Breast epithelium (tissue), 4 donors: ENCODE data around the gene RHOXF1. TPM values are rescaled to one million over a fixed set of nuclear protein-coding genes. Genes with fewer than 3 reads are reported as not detected.
"Not testable (repeated sequence)": the region's sequence is repeated elsewhere in the genome, so short reads cannot be mapped to it uniquely, and the experiment has no call there.

Experiments used
- DNase-seq, 2 donors: peaks; one replicate each; pipeline ENCODE4 v3.0.0-alpha.2; 2019; ENCODE audit warnings: low spot score in 2 of 2
- H3K27ac ChIP-seq, 2 donors: fragments of 200-600 bp; sonication (generic) in 1 of 2; one replicate each; pipeline ENCODE4 v1.5.1; 2016 to 2019; ENCODE audit warnings: mild to moderate bottlenecking in 1 of 2
- H3K27me3 ChIP-seq, 2 donors: fragments of 200-600 bp; sonication (generic) in 1 of 2; one replicate each; pipeline versions ENCODE4 v1.5.1 to v1.6.0; 2017 to 2019; ENCODE audit warnings: control low read depth in 1 of 2, mild to moderate bottlenecking in 1 of 2
- H3K36me3 ChIP-seq: fragments of 200-600 bp; one replicate; pipeline ENCODE4 v1.5.1; 2019
- H3K4me1 ChIP-seq, 2 donors: fragments of 200-600 bp; sonication (generic); one replicate each; pipeline ENCODE4 v1.5.1; 2016 to 2019; ENCODE audit warnings: control low read depth in 1 of 2
- H3K4me3 ChIP-seq, 3 donors: fragments of 200-600 bp; sonication (generic); 1 replicate in 2 of 3; 2 replicates in 1 of 3; pipeline ENCODE4 v1.5.1; 2016 to 2019; ENCODE audit warnings: mild to moderate bottlenecking in 3 of 3, moderate library complexity in 2 of 3
- H3K9me3 ChIP-seq, 2 donors: fragments of 200-600 bp; sonication (generic) in 1 of 2; one replicate each; pipeline ENCODE4 v1.5.1; 2016 to 2019; ENCODE audit warnings: control low read depth in 1 of 2
- POLR2A ChIP-seq: fragments of 450-650 bp; IDR thresholded peaks from one replicate; pipeline ENCODE4 v1.6.1; 2016; ENCODE audit warnings: antibody characterized with exemption, mild to moderate bottlenecking, moderate library complexity
- POLR2AphosphoS5 ChIP-seq, 3 donors: sonication (generic); formaldehyde crosslinking; IDR thresholded peaks; one replicate each; pipeline ENCODE4 v1.6.1; 2017; ENCODE audit warnings: antibody characterized with exemption in 3 of 3
- intact Hi-C: fragments of 100-400 bp; cut with DNase I; formaldehyde crosslinking; loops from one replicate; pipeline ENCODE4 v1.15.1; 2023; ENCODE audit warnings: low total_unique reads
- total RNA-seq, 3 donors: library from RNA; depleted of rRNA; stranded (reverse); fragments of >200 nt; gene quantifications; one replicate each; pipeline ENCODE4 v1.1.0, GENCODE V29; 2016
- TF ChIP-seq, protein P1 (sequence below), 3 donors: fragments of 450-650 bp; IDR thresholded peaks; one replicate each; pipeline ENCODE4 v1.5.1; 2016 to 2017; ENCODE audit warnings: antibody characterized with exemption in 3 of 3, mild to moderate bottlenecking in 3 of 3, moderate library complexity in 3 of 3

The RHOXF1 gene, protein sequence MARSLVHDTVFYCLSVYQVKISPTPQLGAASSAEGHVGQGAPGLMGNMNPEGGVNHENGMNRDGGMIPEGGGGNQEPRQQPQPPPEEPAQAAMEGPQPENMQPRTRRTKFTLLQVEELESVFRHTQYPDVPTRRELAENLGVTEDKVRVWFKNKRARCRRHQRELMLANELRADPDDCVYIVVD
- total RNA-seq: 1 to 10 TPM in 2 of 3 donors, not detected in 1; 1.3 to 1.9 TPM

DNA sequence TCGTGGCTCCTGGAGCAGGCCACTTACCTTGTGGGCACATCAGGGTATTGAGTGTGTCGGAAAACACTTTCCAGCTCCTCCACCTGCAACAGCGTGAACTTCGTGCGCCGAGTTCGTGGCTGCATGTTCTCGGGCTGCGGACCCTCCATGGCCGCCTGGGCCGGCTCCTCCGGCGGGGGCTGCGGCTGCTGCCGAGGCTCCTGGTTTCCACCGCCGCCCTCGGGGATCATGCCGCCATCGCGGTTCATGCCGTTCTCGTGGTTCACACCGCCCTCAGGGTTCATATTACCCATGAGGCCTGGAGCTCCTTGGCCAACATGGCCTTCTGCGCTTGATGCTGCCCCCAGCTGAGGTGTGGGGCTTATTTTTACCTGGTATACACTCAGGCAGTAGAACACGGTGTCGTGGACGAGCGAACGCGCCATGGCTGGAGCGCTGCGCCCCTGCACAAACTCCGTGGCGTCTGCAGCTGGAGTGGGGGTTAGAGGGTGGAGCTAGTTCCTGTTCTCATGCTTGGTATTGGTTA is at the start of gene RHOXF1:
Gene RHOXF1, minus strand, starts transcription at position 476 of the 526 bp plus-strand sequence. Its CDS starts 51 bp downstream, at position 425.
- Histone ChIP-seq H3K27me3 (peaks cover 0 to 5% of the 10 kb centered on the region in 2 donors), H3K9me3 (no peaks in the 10 kb centered on the region), H3K4me1 (no peaks in the 10 kb centered on the region), H3K36me3 (no peaks in the 10 kb centered on the region), H3K27ac (no peak within 1 kb of the TSS), H3K4me3 (no peak within 1 kb of the TSS)
- no peak for DNase-seq
- TF ChIP-seq POLR2AphosphoS5 (IDR thresholded peaks at IDR 0.05) (no peak), POLR2A (no peak)
- TF ChIP-seq, protein P1, sequence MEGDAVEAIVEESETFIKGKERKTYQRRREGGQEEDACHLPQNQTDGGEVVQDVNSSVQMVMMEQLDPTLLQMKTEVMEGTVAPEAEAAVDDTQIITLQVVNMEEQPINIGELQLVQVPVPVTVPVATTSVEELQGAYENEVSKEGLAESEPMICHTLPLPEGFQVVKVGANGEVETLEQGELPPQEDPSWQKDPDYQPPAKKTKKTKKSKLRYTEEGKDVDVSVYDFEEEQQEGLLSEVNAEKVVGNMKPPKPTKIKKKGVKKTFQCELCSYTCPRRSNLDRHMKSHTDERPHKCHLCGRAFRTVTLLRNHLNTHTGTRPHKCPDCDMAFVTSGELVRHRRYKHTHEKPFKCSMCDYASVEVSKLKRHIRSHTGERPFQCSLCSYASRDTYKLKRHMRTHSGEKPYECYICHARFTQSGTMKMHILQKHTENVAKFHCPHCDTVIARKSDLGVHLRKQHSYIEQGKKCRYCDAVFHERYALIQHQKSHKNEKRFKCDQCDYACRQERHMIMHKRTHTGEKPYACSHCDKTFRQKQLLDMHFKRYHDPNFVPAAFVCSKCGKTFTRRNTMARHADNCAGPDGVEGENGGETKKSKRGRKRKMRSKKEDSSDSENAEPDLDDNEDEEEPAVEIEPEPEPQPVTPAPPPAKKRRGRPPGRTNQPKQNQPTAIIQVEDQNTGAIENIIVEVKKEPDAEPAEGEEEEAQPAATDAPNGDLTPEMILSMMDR (IDR thresholded peaks at IDR 0.05): no peak
- intact Hi-C loops: no loop called here

DNA sequence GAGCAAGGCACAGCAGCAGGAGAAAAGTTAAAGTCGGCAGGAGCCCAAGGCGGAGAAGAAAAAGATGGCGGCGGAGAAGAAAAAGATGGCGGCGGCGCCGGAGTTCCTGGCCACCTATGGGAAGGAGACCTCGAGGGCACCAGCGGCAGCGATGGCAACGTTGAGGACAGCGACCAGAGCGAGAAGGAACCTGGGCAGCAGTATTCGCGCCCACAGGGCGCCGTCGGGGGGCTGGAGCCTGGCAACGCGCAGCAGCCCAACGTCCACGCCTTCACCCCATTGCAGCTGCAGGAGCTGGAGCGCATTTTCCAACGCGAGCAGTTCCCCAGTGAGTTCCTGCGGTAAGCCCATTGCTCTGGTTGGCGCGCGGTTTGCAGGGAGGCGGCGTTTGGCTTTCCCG is 43.4 kb upstream of the RHOXF1 start:
- H3K4me1 ChIP-seq, intact Hi-C loops, H3K9me3 ChIP-seq, H3K4me3 ChIP-seq, H3K27me3 ChIP-seq, DNase-seq, H3K27ac ChIP-seq, H3K36me3 ChIP-seq: not testable (repeated sequence)

DNA sequence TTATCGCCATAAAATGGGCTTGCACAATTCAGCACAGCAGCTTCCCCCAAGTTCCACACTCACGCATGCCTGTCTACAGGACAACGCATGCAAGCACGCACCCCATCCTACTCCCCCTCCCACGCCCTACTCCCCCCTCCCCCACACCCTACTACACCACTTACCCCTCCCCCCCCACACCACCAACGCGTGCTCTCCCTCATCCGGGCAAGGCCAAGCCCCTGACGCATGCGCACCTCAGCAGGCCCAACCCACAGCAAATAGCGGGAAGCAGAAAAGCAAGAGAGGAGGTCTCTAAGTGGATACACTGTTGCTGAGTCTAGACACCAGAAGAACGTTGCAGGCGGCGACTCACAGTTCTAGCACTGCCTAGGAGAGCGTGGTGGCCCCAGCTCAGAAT is 42.6 kb upstream of the RHOXF1 start, which contains the start of gene RHOXF2:
Gene RHOXF2, plus strand, starts transcription at position 301 of the 400 bp plus-strand sequence. CDS start 138 bp downstream, outside the sequence.
- H3K4me3 ChIP-seq, H3K4me1 ChIP-seq, H3K27me3 ChIP-seq, H3K9me3 ChIP-seq, DNase-seq, H3K36me3 ChIP-seq, H3K27ac ChIP-seq, intact Hi-C loops: not testable (repeated sequence)

DNA sequence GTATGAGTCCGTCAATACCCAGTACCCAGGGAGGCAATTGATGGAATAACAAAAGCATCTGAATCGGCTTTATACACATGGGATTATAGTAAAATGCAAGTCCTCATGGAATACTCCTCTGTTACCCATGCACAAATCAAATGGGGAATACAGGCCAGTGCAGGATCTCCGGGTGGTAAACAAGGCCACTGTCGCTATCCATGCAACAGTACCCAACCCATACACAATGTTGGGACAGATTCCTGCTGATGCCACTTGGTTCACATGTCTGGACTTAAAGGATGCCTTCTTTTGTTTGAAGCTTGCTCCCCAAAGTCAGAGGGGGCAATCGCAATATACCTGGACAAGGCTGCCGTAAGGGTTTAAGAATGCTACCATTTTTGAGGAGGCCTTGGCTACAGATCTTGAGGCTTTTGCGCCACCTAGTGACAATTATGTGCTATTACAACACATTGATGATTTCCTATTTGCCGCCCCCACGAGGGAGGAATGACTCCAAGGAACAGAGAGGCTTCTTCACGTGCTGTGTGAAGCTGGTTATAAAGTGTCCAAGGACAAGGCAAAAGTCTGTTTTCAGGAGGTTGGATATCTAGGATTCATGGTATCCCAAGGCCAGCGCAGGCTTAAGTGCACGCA is 34.5 kb upstream of the RHOXF1 start:
- H3K36me3 ChIP-seq, H3K27ac ChIP-seq, DNase-seq, intact Hi-C loops, H3K4me1 ChIP-seq, H3K4me3 ChIP-seq, H3K27me3 ChIP-seq: not testable (repeated sequence)
- H3K9me3 ChIP-seq: peaks cover 0 to 12% of the 10 kb centered on the region in 2 donors

DNA sequence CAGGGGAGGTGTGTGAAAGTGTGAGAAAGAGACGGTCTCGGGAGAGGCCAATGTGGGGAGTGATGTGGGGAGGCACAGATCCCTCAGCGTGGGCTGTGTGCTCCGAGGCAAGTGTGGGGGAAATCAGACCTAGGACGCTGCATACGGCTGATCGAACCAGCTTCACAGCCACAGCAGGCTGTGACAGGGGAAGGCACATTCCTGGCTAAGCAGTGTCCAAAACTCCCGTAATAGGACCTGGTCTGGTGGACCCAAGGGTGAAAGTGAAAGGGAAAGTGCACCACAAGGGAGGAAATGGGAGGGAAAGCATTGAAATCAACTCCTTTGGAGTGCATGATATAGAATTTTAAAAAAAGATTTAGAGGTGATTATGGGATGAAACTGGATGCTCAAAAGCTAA is 31.8 kb upstream of the RHOXF1 start:
- Histone ChIP-seq H3K27me3 (peaks cover 0 to 9% of the 10 kb centered on the region in 2 donors), H3K27ac (no peak overlapping the region), H3K4me1 (no peaks in the 10 kb centered on the region), H3K9me3 (peaks cover 0 to 12% of the 10 kb centered on the region in 2 donors), H3K36me3 (no peaks in the 10 kb centered on the region), H3K4me3 (no peak overlapping the region)
- intact Hi-C loops: no loop called here
- no peak for DNase-seq
- no peak for TF ChIP-seq POLR2A
- TF ChIP-seq, protein P1 (IDR thresholded peaks at IDR 0.05): no peak
- no peak for TF ChIP-seq POLR2AphosphoS5 (IDR thresholded peaks at IDR 0.05)

DNA sequence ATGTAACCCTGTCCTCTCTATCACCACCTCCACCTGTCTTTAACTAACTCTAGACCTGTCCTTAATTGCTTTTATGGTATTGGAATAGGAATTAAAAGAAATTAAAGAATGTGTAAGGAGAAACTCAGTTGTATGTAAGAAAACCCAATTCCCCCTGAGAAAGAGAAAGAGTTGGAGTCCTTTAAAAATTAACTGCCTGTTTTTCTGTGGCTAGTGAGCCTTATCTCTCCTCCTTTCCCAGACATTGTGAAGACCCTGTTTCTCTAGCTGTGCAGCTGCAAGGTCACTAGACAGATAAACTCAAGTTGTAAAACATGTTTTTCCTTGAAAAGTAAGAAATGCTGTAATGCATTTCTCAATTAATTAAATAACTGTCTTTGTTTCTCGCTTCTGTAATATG is 30.6 kb upstream of the RHOXF1 start:
- H3K9me3 ChIP-seq: peaks cover 0 to 12% of the 10 kb centered on the region in 2 donors
- H3K27ac ChIP-seq, H3K4me1 ChIP-seq, H3K36me3 ChIP-seq, H3K4me3 ChIP-seq, intact Hi-C loops, H3K27me3 ChIP-seq, DNase-seq: not testable (repeated sequence)

DNA sequence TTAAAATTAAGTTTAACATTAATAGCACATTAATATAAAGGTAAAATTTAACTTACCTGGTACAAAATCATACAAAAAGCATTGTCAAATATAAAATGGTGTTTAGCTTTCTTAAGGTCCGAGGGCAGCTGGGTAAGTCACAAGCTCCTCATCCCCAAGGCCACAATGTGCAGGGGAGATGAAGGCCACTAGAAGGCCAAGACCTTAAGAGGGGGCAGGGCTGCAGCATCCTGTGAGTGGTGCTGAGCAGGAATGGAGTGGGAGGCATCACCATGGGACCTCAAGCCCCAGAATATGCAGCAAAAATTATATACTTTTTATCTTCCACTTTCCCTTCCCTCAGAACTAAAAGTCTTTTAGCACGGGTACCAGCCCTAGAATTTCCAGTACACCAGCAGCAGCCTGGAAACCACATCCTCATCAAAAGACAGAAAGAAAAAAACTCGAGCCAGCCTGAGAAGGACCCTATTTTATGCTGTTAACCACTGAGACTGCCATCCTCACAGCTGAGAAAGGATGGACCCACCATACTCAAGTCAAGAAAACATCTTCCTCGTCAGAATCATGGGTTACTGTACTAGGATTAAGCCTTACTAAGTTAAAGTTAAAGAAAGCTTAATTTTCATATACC is 29.7 kb upstream of the RHOXF1 start:
- no peaks in the 10 kb centered on the region for H3K36me3 ChIP-seq
- H3K27me3 ChIP-seq: peaks cover 0 to 9% of the 10 kb centered on the region in 2 donors
- no peak for DNase-seq
- no peak overlapping the region for H3K4me3 ChIP-seq
- peaks cover 0 to 12% of the 10 kb centered on the region in 2 donors for H3K9me3 ChIP-seq
- intact Hi-C loops: no loop called here
- TF ChIP-seq POLR2AphosphoS5 (IDR thresholded peaks at IDR 0.05) (no peak), POLR2A (no peak)
- TF ChIP-seq, protein P1 (IDR thresholded peaks at IDR 0.05): no peak
- no peaks in the 10 kb centered on the region for H3K4me1 ChIP-seq
- no peak overlapping the region for H3K27ac ChIP-seq
